HG03108 (cell line): Measurements from ENCODE around the gene CELA3A.

Source experiments
- ATAC-seq: cut with Tn5 transposase; IDR thresholded peaks from one replicate; pipeline ENCODE4 v1.9.1; 2021; ENCODE audit warnings: moderate library complexity; ENCODE audit not compliant: unreplicated experiment

The CELA3A gene

DNA sequence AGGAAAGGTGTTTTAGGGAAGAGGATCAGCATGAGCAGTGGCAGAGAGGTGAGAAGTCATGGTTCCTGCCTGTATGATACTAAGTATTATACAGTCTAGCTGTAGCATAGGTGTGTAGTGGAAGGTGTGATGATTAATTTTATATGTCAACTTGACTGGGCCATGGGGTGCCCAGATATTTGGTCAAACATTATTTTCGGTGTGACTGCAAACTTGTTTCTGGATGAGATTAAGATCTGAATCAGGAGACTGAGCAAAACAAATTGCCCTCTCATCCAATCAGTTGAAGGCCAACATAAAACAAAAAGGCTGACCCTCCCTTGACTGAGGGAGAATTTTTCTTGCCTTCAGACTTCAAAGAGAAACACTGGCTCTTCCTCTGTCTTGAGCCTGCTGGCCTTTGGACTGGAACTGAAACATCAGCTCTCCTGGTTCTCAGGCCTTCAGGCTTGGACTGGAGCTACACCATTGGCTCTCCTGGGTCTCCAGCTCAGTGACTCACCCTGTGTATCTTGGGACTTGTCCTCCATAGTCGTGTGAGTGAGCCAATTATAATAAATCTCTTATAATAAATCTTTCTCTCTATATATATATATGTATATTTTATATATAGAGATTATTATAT is 44.3 kb downstream of the CELA3A start:
- no peak for ATAC-seq

DNA sequence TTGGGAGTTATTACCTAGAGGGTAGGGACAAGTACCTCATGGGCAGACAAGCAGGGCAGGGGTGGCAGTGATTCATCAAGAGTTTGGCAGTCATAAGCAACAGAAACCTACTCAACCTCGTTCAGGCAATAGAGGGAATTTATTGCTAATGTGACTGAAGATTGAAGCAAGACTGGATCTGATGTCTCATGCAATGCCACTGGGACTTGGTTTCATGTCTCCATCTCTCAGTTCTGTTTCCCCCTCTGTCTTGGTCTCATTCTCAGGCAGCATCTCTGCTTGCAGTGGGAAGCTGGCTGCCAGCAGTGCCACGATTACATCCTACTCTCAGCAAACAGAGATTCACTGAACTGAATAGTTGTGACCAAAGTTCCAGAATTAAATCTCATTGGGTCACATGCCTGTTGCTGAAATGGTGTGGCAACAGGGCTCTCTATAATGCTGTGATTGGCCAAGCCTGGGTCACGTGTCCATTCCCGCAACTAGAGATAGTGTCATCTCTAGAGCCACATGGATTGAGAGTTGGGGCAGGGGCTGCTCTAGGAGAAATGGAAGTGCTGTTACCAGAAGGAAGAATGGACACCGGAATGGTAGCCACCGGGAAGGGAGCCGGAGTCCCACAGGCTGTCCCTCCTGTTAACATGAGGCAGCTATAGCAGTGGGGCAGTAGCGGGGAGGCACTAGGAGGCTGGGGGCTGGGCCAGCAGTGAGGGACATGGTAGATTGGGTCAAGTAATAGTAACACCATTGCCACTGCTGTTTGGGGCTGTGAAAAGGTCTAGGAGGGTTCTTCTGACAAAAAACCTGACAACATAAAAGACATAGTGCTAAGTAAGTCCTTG is 47.1 kb downstream of the CELA3A start:
- no peak for ATAC-seq

DNA sequence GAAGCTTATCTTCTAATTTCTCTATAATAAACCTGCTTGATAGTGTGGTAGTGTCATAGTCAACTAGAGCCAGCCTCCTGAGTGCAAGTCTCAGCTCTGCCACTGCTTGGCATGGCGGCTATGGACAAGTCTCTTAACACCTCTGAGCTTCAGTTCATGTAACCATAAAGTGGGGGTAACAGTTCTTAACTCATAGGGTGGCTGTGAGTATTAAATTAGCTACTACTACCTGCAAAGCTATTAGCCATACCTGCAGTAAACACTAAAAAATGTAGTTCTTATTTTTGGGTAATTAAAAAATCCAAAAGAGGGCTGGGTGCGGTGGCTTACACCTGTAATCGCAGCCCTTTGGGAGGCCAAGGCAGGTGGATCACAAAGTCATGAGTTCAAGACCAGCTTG is 48.9 kb downstream of the CELA3A start:
- ATAC-seq = no peak

DNA sequence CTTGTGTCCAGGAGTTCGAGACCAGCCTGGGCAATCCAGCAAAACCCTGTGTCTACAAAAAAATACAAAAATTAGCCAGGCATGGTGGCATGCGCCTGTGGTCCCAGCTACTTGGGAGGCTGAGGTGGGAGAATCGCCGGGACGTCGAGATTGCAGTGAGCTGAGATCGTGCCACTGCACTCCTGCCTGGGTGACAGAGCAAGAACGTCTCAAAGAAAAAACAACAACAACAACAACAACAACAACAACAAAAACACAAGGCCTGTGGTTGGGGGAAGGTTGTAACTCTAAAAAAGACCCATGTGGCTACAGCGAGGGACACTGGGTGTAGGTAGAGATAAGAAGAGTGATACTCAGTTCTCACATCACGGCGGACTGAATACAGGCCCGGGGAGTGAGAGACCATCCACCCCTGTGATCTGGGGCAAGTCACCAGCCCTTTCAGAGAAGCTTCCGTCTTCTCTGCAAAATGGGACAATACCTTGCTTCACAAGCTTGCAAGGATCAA is 50.2 kb downstream of the CELA3A start:
- ATAC-seq = no peak

DNA sequence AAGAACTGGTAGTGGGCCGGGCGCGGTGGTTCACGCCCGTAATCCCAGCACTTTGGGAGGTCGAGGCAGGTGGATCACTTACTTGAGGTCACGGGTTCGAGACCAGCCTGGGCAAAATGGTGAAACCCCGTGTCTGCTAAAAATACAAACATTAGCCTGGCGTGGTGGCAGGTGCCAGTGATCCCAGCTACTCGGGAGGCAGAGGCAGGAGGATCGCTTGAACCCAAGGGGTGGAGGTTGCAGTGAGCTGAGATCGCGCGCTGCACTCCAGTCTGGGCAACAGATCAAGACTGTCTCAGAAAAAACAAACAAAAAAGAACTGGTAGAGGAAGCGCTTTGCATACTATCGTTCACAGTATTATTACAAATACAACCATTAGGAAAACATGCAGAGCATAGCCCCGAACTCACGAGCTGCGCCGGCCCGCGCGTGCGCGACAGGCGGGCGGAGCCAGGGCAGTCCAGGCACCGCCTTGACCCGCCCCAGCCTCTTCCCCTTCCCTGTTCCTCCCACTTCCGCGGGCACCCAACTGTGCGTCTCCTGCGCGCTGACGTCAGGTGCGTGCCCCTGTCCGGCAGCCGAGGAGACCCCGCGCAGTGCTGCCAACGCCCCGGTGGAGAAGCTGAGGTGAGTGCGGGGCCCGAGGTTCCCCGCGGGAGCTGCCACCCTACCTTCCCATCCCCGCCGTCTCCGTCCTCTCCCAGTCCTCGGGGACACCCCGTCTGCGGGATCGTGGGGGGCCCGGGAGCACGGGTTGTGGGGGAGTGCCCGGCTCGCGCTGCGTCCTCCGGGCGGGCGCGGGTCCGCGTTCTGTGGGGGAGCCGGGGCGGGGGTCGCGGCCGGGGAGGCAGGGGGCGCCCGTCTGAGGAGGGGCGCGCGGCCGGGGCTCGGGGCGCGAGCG is 50.9 kb downstream of the CELA3A start, which contains the start of gene CDC42:
Gene CDC42, plus strand, starts transcription at position 595 of the 902 bp plus-strand sequence. CDS start 25,770 bp downstream, outside the sequence.
- peak; percentile 79 for ATAC-seq

DNA sequence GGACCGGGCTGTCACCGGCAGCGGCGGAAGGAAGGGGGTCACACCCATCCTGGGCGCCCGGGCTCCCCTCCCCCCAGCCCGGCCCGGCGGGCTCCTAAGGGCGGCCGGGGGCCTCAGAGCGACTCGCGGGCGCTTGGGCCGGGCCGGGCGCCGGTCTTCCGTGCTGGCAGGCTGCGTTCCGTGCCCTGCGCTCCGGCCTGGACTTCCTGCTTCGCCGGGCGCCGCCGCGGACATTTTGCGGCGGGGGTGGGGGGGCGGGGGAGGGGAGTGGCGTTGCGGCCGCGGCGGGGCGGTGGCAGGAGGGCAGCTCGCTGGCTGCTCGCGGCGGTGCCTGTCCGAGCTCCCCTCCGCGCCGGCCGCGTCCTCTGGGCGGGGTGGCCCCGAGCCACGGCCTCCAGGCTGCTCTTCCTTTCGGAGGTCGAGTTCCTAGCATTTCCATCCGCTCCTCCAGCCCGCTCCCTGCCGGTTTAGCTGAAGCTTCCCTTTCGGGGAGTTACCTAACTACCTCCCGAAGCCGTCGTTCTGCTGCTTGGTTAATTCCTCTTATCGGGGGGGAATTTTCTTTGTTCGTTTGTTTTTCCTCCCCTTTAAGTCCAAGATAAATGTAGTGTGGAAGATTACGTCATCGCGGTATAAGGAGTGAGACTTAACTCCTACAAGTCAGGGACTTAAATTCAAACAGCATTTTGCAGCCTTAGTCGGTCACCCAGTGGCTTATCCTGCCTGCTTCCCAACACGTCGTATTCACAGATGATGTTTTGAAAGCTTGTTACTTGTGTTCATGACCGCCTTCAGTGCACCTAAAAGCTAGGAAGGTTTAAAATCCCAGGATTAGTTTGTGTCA is 51.8 kb downstream of the CELA3A start:
- ATAC-seq = peak; percentile 27

DNA sequence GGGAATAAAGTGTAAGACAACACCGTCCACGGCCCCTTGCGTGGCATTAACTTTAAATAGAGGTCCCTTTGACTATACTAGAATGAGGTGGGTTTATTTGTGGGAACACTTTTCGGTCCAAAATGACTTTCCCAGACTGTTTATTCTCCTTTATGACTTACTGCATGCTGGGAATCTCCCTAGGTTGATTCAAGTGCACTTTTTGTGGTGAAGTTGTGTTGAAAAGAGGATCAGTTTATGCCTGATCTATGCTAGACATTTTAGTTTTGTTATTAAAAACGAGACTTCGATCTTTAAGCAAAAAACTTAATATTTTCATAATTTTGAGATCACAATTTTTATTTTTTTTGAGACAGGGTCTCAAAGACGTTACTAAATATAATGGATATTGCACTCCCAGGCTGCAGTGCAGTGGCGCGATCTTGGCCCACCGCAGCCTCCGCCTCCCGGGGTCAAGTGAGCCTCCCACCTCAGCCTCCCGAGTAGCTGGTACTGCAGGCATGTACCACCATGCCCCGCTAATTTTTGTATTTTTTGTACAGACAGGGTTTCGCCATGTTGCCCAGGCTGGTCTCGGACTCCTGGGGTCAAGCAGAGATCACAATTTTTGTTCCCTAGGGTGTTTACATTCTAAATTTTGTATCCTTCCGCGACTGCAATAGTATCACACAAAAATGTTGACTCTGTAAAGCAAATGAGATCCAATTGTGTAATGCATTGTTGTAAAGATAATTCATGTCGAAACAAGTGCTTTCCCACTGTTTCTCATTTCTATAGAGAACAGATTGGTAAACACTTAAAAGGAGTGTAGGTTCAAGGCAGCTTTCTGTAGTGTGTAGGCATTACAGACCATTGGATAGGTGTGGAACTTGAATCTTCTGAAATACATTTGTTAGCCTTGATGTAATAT is 52.7 kb downstream of the CELA3A start:
- no peak for ATAC-seq

DNA sequence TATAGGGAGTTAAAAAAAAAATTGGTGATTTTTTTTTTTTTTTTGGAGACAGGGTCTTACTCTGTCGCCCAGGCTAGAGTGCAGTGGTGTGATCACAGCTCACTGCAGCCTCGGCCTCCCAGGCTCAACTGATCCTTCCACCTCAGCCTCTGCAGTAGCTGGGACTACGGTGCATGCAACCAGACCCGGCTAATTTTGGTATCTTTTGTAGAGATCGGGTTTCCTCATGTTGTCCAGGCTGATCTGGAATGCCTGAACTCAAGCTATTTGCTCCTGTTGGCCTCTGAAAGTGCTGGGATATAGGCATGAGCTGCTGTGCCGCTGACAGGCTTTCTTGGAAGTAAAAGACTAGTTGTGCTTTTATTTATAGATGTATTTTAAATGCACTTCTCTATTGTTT is 54.0 kb downstream of the CELA3A start:
- ATAC-seq = no peak

DNA sequence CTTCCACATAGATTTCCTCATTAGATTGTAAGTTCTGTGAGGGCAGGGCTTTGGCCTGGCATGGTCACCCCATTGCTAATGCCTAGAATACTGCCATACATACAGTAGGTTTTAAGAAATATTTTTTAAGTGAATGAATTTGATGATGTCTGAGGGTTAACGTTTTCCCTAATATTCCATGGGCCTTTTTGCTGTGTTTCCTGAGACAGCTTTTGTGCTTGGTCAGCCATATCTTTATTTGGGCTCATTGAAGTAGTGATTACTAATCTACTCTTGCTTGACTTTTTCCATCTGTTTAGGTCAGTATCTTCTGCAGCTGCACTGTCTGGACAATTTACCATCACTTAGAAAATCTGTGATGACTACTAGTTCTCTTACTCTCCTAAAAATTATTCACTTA is 54.6 kb downstream of the CELA3A start:
- no peak for ATAC-seq

DNA sequence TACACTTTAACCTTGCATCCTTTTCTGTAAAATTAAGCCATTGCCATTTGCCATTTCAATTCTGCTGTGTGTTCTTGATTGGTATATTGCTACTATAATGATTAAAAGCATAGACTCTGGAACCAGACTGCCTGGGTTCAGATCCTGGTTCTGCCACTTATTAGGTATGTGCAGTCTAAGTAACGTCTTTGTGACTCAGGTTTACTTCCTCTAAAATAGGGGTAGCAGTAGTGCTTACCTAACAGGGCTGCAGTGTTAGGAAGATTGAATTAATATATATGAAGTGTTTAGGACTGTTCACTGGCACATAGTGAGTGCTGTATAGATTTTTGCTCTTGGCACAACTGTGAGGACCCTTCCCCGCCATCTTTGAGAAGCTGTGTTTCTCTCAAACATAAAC is 55.5 kb downstream of the CELA3A start:
- no peak for ATAC-seq

DNA sequence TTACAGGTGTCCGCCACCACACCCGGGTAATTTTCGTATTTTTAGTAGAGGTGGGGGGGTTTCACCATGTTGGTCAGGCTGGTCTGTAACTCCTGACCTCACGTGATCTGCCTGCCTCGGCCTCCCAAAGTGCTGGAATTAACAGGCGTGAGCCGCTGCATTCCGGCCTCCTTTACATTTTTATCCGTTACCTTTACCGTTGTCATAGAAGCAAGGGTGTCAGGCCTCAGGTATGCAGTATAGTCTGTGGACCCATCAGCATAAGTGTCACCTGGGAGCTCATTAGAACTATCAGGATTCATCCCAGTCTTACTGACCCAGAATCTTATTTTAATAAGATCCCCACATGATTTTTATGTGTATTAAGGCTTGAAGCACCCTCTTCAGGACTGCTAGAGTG is 56.4 kb downstream of the CELA3A start:
- no peak for ATAC-seq
